Muscle layer of duodenum (tissue), 2 donors: ENCODE results near the gene FAAP24.
"Not testable (repeated sequence)": the region's sequence is repeated elsewhere in the genome, so short reads cannot be mapped to it uniquely, and the experiment has no call there.

Experiments used
- H3K27ac ChIP-seq: one replicate; pipeline ENCODE4 v1.7.0; 2013; ENCODE audit warnings: mild to moderate bottlenecking, low read length
- H3K27me3 ChIP-seq: one replicate; pipeline ENCODE4 v1.7.0; 2013; ENCODE audit warnings: low read depth, mild to moderate bottlenecking, control low read depth, low read length
- H3K36me3 ChIP-seq, 2 donors: one replicate each; pipeline ENCODE4 v1.7.0; 2013; ENCODE audit warnings: low read length in 2 of 2, control low read depth in 1 of 2, mild to moderate bottlenecking in 1 of 2; ENCODE audit not compliant: insufficient read depth in 2 of 2, control insufficient read depth in 1 of 2
- H3K4me1 ChIP-seq, 2 donors: one replicate each; pipeline ENCODE4 v1.7.0; 2013; ENCODE audit warnings: low read length in 2 of 2, mild to moderate bottlenecking in 2 of 2, control low read depth in 1 of 2, moderate library complexity in 1 of 2; ENCODE audit not compliant: insufficient read depth in 2 of 2, control insufficient read depth in 1 of 2
- H3K4me3 ChIP-seq, 2 donors: one replicate each; pipeline ENCODE4 v1.7.0; 2013; ENCODE audit warnings: low read length in 2 of 2, low read depth in 1 of 2, mild to moderate bottlenecking in 1 of 2
- H3K9me3 ChIP-seq, 2 donors: one replicate each; pipeline ENCODE4 v1.7.0; 2013; ENCODE audit warnings: low read length in 2 of 2, control low read depth in 1 of 2, mild to moderate bottlenecking in 1 of 2; ENCODE audit not compliant: control insufficient read depth in 1 of 2
- donor health status: healthy.

Gene FAAP24

DNA sequence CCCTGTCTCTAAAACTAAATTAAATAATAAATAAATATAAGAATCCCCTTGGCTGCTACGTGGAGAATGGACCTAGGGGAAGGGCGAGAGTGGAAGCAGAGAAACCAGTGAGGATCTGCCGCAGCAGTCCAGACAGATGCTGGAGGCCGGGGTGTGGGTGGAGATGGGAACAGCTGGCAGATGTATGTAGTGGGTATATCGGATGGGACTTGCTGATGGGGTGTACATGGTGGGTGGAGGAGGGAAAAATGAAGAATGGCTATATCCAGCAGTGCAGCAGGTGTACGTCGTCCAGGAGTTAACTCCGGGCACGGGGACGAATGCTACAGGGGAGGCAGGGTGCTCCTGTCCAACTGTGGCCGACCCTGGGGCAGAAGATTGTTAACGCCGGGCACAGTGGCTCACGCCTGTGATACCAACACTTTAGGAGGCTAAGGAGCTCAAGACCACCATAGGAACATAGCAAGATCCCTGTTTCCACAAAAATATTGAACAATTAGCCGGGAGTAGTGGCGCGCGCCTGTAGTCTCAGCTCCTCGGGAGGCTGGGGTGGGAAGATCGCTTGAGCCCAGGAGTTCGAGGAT, 938 bp upstream of the FAAP24 start:
- H3K27ac ChIP-seq = peak overlapping the region; percentile 31
- H3K4me1 ChIP-seq = peaks cover 4 to 27% of the 10 kb centered on the region in 2 donors
- no peaks in the 10 kb centered on the region for H3K9me3 ChIP-seq
- H3K36me3 ChIP-seq = peaks cover 0 to 2% of the 10 kb centered on the region in 2 donors
- no peaks in the 10 kb centered on the region for H3K27me3 ChIP-seq
- peak overlapping the region; percentile 81 to 99 for H3K4me3 ChIP-seq

- Histone ChIP-seq H3K36me3 (no peaks in the 10 kb centered on the region), H3K4me1 (peaks cover 0 to 2% of the 10 kb centered on the region in 2 donors), H3K27ac (no peak overlapping the region), H3K27me3 (no peaks in the 10 kb centered on the region), H3K4me3 (no peak overlapping the region), H3K9me3 (no peaks in the 10 kb centered on the region)
Observed at GRCh38 chr19:32976223-32976805, 4.3 kb downstream of the FAAP24 start.

- H3K9me3 ChIP-seq = no peaks in the 10 kb centered on the region
- no peaks in the 10 kb centered on the region for H3K4me1 ChIP-seq
- no peaks in the 10 kb centered on the region for H3K36me3 ChIP-seq
- no peaks in the 10 kb centered on the region for H3K27me3 ChIP-seq
- no peak overlapping the region for H3K4me3 ChIP-seq
- H3K27ac ChIP-seq = no peak overlapping the region
Observed at GRCh38 chr19:32977280-32977679, 5.2 kb downstream of the FAAP24 start.

- H3K27ac ChIP-seq, H3K27me3 ChIP-seq, H3K4me1 ChIP-seq, H3K36me3 ChIP-seq, H3K9me3 ChIP-seq, H3K4me3 ChIP-seq: not testable (repeated sequence)
Observed at GRCh38 chr19:32977813-32978212, 5.8 kb downstream of the FAAP24 start.

- H3K27ac ChIP-seq = not testable (repeated sequence)
Observed at GRCh38 chr19:32979807-32980206, 7.8 kb downstream of the FAAP24 start.

DNA sequence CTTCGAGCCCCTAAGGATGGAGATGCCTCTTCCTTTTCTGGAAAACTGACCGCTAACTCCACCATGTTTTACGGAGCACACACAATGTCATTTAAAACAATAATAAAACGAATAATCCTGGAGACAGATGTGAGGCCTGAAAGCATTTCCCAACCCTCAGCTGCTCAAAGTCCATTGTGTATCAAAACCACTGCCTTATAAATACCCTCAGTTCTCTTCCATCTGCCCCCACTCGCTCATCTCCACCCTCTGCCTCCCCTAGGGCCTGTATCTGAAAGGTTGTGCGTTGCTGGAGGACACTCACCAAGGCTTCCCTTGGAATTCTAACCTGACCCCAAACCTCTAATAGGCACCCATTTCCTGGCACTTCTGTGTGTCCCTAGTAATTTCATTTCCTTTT, 10.4 kb downstream of the FAAP24 start:
- H3K36me3 ChIP-seq, H3K27me3 ChIP-seq, H3K4me1 ChIP-seq, H3K4me3 ChIP-seq, H3K27ac ChIP-seq, H3K9me3 ChIP-seq: not testable (repeated sequence)

More at GRCh38 chr19:32979807-32980206, 7.8 kb downstream of the FAAP24 start:
- not testable (repeated sequence) for H3K4me3 ChIP-seq, H3K4me1 ChIP-seq, H3K36me3 ChIP-seq, H3K27me3 ChIP-seq, H3K9me3 ChIP-seq

- H3K27me3 ChIP-seq, H3K36me3 ChIP-seq, H3K27ac ChIP-seq, H3K4me1 ChIP-seq, H3K4me3 ChIP-seq, H3K9me3 ChIP-seq: not testable (repeated sequence)
Observed at GRCh38 chr19:32988254-32988653, 16.2 kb downstream of the FAAP24 start.

GRCh38 chr19:32988724-32989123, 16.7 kb downstream of the FAAP24 start:
- H3K36me3 ChIP-seq = no peaks in the 10 kb centered on the region
- H3K4me1 ChIP-seq = no peaks in the 10 kb centered on the region
- H3K9me3 ChIP-seq = no peaks in the 10 kb centered on the region
- no peak overlapping the region for H3K27ac ChIP-seq
- H3K4me3 ChIP-seq = no peak overlapping the region
- H3K27me3 ChIP-seq = no peaks in the 10 kb centered on the region

GRCh38 chr19:32995966-32996365, 23.9 kb downstream of the FAAP24 start:
- H3K27me3 ChIP-seq, H3K4me3 ChIP-seq, H3K27ac ChIP-seq, H3K36me3 ChIP-seq, H3K4me1 ChIP-seq, H3K9me3 ChIP-seq: not testable (repeated sequence)

GRCh38 chr19:32997061-32997464, 25.0 kb downstream of the FAAP24 start:
- H3K27ac ChIP-seq, H3K4me3 ChIP-seq, H3K9me3 ChIP-seq, H3K4me1 ChIP-seq, H3K36me3 ChIP-seq, H3K27me3 ChIP-seq: not testable (repeated sequence)

DNA sequence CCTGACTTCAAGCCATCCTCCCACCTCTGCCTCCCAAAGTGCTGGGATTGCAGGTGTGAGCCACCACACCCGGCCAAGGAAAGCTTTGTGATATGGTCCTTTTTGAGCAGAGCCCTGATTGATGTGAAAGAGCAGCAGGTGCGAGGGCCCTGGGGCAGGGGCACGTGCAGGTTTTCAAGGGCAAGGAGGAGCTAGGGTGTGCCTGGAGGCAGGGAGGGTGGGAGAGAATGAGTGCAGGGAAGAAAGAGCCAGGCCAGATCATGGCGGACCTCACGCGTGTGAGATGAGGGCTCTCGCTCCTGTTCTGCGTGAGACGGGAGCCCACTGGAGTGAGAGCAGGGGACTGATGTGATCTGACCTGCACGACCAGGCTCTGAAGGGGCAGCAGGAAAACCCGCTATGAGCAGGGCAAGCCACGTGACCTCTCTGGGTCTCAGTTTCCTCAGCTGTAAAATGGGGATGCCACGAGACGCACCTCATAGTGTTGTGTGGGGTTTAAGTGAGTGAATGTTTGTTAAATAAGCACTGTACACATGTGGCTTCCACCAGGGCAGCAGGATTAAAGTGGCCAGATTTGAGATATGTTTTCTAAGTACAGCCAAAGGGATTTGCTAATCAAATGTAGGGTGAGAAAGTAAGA, 25.8 kb downstream of the FAAP24 start:
- Histone ChIP-seq H3K4me3 (no peak overlapping the region), H3K36me3 (no peaks in the 10 kb centered on the region), H3K9me3 (no peaks in the 10 kb centered on the region), H3K27ac (no peak overlapping the region), H3K4me1 (no peaks in the 10 kb centered on the region), H3K27me3 (no peaks in the 10 kb centered on the region)

DNA sequence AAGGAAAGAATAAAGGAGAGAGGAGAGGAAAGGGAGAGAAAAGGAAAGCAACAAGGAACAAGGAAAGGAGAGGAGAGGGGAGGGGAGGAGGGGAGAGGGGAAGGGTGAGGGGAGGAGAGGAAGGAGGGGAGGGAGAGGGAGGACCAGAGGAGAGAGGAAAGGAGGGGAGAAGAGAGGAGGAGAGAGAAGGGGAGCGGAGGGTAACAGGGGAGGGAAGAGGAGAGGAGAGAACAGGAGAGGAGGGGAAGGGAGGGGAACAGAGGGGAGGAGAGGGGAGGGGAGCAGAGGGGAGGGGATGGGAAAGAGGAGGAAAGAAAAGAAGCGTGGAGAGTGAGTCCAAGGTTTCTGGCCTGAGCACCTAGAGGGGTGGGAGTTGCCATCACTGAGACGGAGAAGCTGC, 26.7 kb downstream of the FAAP24 start:
- Histone ChIP-seq H3K27me3 (no peaks in the 10 kb centered on the region), H3K4me3 (no peak overlapping the region), H3K36me3 (no peaks in the 10 kb centered on the region), H3K9me3 (no peaks in the 10 kb centered on the region), H3K4me1 (no peaks in the 10 kb centered on the region), H3K27ac (no peak overlapping the region)
